ENCODE results near the gene RBM4. TPM values are rescaled to one million over a fixed set of nuclear protein-coding genes. Genes with fewer than 3 reads are reported as not detected.

The RBM4 gene
- total and polyA plus RNA-seq, 4 donors, result 36.9 to 59.2 (median 46.4) TPM

DNA sequence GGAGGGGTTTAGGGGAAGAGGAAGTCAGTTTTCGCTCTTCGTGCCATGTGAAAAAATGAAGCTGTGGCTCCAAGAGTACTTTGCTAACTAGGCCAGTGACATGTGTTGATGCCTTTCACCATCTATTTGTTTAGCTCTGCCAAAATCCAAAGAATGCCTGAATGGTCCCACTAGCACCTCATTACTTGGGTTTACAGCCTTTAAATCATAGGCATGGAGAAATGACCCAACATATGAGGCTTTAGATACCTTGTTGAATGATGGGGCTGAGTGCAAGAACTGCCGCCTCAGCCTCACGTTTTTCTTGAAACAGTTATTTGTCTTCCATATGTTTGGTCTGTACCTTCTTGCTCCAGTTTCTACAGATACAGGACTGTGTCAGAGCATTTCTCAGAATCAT, 8.3 kb downstream of the RBM4 start:
- H3K36me3 ChIP-seq (ENCODE audit: control insufficient read depth in 4 of 4, insufficient read depth in 3 of 4, low read depth in 1 of 4, low read length in 3 of 4), result peaks cover 17 to 71% (median 49%) of the 10 kb centered on the region in 4 donors
- no peak overlapping the region for H3K9ac ChIP-seq (ENCODE audit: low read depth in 1 of 2, low read length in 2 of 2)
- DNase-seq (ENCODE audit: low spot score), result no peak
- H3K27me3 ChIP-seq (ENCODE audit: control insufficient read depth in 4 of 4, insufficient read depth in 4 of 4, low read length in 3 of 4), result no peaks in the 10 kb centered on the region
- H3K4me3 ChIP-seq (ENCODE audit: low read depth in 1 of 3, low read length in 3 of 3), result no peak overlapping the region
- TF ChIP-seq RAD21 (IDR thresholded peaks at IDR 0.05) (no peak), HNF4A (conservative IDR thresholded peaks at IDR 0.05) (no peak), TAF1 (conservative IDR thresholded peaks at IDR 0.05) (no peak), EGR1 (IDR thresholded peaks at IDR 0.05; ENCODE audit: low read depth in 2 of 2) (no peak), RXRA (IDR thresholded peaks at IDR 0.05) (no peak), JUND (IDR thresholded peaks at IDR 0.05) (no peak), FOXA1 (IDR thresholded peaks at IDR 0.05) (no peak), HNF4G (IDR thresholded peaks at IDR 0.05) (no peak), SP1 (IDR thresholded peaks at IDR 0.05) (no peak), GABPA (IDR thresholded peaks at IDR 0.05 in 1 of 2, conservative IDR thresholded peaks at IDR 0.05 in 1 of 2) (no peak), YY1 (IDR thresholded peaks at IDR 0.05) (no peak), FOXA2 (IDR thresholded peaks at IDR 0.05) (no peak), NR2F2 (IDR thresholded peaks at IDR 0.05) (no peak)
- TF ChIP-seq, protein P1, sequence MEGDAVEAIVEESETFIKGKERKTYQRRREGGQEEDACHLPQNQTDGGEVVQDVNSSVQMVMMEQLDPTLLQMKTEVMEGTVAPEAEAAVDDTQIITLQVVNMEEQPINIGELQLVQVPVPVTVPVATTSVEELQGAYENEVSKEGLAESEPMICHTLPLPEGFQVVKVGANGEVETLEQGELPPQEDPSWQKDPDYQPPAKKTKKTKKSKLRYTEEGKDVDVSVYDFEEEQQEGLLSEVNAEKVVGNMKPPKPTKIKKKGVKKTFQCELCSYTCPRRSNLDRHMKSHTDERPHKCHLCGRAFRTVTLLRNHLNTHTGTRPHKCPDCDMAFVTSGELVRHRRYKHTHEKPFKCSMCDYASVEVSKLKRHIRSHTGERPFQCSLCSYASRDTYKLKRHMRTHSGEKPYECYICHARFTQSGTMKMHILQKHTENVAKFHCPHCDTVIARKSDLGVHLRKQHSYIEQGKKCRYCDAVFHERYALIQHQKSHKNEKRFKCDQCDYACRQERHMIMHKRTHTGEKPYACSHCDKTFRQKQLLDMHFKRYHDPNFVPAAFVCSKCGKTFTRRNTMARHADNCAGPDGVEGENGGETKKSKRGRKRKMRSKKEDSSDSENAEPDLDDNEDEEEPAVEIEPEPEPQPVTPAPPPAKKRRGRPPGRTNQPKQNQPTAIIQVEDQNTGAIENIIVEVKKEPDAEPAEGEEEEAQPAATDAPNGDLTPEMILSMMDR (IDR thresholded peaks at IDR 0.05; ENCODE audit: low read depth, low read length, missing input control), result no peak
- TF ChIP-seq, protein P2, sequence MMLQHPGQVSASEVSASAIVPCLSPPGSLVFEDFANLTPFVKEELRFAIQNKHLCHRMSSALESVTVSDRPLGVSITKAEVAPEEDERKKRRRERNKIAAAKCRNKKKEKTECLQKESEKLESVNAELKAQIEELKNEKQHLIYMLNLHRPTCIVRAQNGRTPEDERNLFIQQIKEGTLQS (IDR thresholded peaks at IDR 0.05), result no peak
- TF ChIP-seq, protein P3, sequence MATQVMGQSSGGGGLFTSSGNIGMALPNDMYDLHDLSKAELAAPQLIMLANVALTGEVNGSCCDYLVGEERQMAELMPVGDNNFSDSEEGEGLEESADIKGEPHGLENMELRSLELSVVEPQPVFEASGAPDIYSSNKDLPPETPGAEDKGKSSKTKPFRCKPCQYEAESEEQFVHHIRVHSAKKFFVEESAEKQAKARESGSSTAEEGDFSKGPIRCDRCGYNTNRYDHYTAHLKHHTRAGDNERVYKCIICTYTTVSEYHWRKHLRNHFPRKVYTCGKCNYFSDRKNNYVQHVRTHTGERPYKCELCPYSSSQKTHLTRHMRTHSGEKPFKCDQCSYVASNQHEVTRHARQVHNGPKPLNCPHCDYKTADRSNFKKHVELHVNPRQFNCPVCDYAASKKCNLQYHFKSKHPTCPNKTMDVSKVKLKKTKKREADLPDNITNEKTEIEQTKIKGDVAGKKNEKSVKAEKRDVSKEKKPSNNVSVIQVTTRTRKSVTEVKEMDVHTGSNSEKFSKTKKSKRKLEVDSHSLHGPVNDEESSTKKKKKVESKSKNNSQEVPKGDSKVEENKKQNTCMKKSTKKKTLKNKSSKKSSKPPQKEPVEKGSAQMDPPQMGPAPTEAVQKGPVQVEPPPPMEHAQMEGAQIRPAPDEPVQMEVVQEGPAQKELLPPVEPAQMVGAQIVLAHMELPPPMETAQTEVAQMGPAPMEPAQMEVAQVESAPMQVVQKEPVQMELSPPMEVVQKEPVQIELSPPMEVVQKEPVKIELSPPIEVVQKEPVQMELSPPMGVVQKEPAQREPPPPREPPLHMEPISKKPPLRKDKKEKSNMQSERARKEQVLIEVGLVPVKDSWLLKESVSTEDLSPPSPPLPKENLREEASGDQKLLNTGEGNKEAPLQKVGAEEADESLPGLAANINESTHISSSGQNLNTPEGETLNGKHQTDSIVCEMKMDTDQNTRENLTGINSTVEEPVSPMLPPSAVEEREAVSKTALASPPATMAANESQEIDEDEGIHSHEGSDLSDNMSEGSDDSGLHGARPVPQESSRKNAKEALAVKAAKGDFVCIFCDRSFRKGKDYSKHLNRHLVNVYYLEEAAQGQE (IDR thresholded peaks at IDR 0.05), result no peak
- TF ChIP-seq, protein P4, sequence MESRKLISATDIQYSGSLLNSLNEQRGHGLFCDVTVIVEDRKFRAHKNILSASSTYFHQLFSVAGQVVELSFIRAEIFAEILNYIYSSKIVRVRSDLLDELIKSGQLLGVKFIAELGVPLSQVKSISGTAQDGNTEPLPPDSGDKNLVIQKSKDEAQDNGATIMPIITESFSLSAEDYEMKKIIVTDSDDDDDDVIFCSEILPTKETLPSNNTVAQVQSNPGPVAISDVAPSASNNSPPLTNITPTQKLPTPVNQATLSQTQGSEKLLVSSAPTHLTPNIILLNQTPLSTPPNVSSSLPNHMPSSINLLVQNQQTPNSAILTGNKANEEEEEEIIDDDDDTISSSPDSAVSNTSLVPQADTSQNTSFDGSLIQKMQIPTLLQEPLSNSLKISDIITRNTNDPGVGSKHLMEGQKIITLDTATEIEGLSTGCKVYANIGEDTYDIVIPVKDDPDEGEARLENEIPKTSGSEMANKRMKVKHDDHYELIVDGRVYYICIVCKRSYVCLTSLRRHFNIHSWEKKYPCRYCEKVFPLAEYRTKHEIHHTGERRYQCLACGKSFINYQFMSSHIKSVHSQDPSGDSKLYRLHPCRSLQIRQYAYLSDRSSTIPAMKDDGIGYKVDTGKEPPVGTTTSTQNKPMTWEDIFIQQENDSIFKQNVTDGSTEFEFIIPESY (IDR thresholded peaks at IDR 0.05), result no peak
- no peak overlapping the region for H3K27ac ChIP-seq (ENCODE audit: low read depth in 1 of 2, low read length in 2 of 2)
- H3K4me1 ChIP-seq (ENCODE audit: control insufficient read depth in 4 of 4, insufficient read depth in 4 of 4, low read length in 3 of 4), result peaks cover 6 to 34% (median 20%) of the 10 kb centered on the region in 4 donors
- no peaks in the 10 kb centered on the region for H3K9me3 ChIP-seq (ENCODE audit: control insufficient read depth in 4 of 4, low read length in 3 of 4)
- 85% methylated on average over 4 of the region's 4 CpGs for WGBS

DNA sequence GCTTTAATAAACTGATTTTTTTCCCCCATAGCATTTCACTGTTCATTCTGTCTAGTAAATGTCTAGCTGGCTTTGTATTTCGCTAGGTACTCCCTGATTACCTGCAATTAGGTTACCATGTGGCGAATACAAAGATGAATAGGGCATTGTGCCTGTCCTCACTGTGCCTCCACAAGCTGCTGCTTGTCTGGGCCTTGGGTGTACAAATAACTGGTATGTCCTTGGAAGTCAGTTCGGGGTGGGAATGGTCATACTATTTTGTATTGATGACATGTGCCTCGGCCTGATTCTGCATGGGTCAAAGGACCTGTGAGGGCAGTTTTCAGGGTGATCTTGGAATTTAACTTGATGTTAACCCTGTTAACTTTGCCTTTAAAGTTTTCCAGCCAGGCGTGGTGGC, 11.4 kb downstream of the RBM4 start:
- H3K27ac ChIP-seq (ENCODE audit: low read depth in 1 of 2, low read length in 2 of 2), result no peak overlapping the region
- no peaks in the 10 kb centered on the region for H3K27me3 ChIP-seq (ENCODE audit: control insufficient read depth in 4 of 4, insufficient read depth in 4 of 4, low read length in 3 of 4)
- H3K4me3 ChIP-seq (ENCODE audit: low read depth in 1 of 3, low read length in 3 of 3), result no peak overlapping the region
- no peak overlapping the region for H3K9ac ChIP-seq (ENCODE audit: low read depth in 1 of 2, low read length in 2 of 2)
- peaks cover 0 to 7% (median 4%) of the 10 kb centered on the region in 4 donors for H3K4me1 ChIP-seq (ENCODE audit: control insufficient read depth in 4 of 4, insufficient read depth in 4 of 4, low read length in 3 of 4)
- no peaks in the 10 kb centered on the region for H3K9me3 ChIP-seq (ENCODE audit: control insufficient read depth in 4 of 4, low read length in 3 of 4)
- peaks cover 11 to 46% (median 34%) of the 10 kb centered on the region in 4 donors for H3K36me3 ChIP-seq (ENCODE audit: control insufficient read depth in 4 of 4, insufficient read depth in 3 of 4, low read depth in 1 of 4, low read length in 3 of 4)
- DNase-seq (ENCODE audit: low spot score), result no peak
- 96% methylated on average over 5 of the region's 5 CpGs for WGBS
- TF ChIP-seq, protein P1 (IDR thresholded peaks at IDR 0.05; ENCODE audit: low read depth, low read length, missing input control), result no peak
- TF ChIP-seq FOXA1 (IDR thresholded peaks at IDR 0.05), result no peak

All from liver (tissue), 9 donors.